OCI-LY3 (cell line): ENCODE data around the gene DLX2.

Experiments used
- H2AFZ ChIP-seq: fragments of 200-600, 300-600 bp; shearing (Covaris generic); 2 replicates; pipeline ENCODE4 v1.6.0; 2014; ENCODE audit warnings: antibody characterized with exemption, low read depth, low read length
- H3K27ac ChIP-seq: fragments of 200-600, 300-600 bp; sonication (generic); 2 replicates; pipeline ENCODE4 v1.5.1; 2014; ENCODE audit warnings: mild to moderate bottlenecking, low read length, moderate library complexity, mixed read lengths
- H3K27me3 ChIP-seq: fragments of 200-600, 300-600 bp; sonication (generic); 2 replicates; pipeline ENCODE4 v1.6.1; 2014; ENCODE audit warnings: low read depth, low read length, mixed read lengths
- H3K36me3 ChIP-seq: fragments of 200-600, 300-600 bp; sonication (generic); replicated peaks from 2 replicates; pipeline ENCODE3; 2014; ENCODE audit warnings: low read depth, low read length, mixed read lengths
- H3K4me1 ChIP-seq: fragments of 300-600, 200-600 bp; sonication (generic); 2 replicates; pipeline ENCODE4 v1.6.1; 2014; ENCODE audit warnings: low read length, mixed read lengths
- H3K4me2 ChIP-seq: fragments of 200-600, 300-600 bp; sonication (generic); 2 replicates; pipeline ENCODE4 v1.6.1; 2014; ENCODE audit warnings: low read length, mixed read lengths
- H3K4me3 ChIP-seq: fragments of 300-600, 200-600 bp; sonication (generic); 2 replicates; pipeline ENCODE4 v1.5.1; 2014; ENCODE audit warnings: antibody characterized with exemption, mild to moderate bottlenecking, low read length, moderate library complexity
- H3K79me2 ChIP-seq: fragments of 300-600, 200-600 bp; shearing (Covaris generic); 2 replicates; pipeline ENCODE4 v1.6.1; 2014; ENCODE audit warnings: mild to moderate bottlenecking, low read length, mixed read lengths
- H3K9ac ChIP-seq: fragments of 300-600, 200-600 bp; shearing (Covaris generic); 2 replicates; pipeline ENCODE4 v1.6.0; 2014; ENCODE audit warnings: mild to moderate bottlenecking, low read length, moderate library complexity
- H3K9me3 ChIP-seq: fragments of 200-600, 300-600 bp; shearing (Covaris generic); 2 replicates; pipeline ENCODE4 v1.6.1; 2014; ENCODE audit warnings: low read length, mixed read lengths; ENCODE audit not compliant: insufficient read depth
- H4K20me1 ChIP-seq: fragments of 200-600, 300-600 bp; sonication (generic); 2 replicates; pipeline ENCODE4 v1.6.1; 2016; ENCODE audit warnings: low read length, mixed read lengths; ENCODE audit not compliant: insufficient read depth
- EZH2phosphoT487 ChIP-seq: fragments of 200-600 bp; shearing (Covaris generic); IDR thresholded peaks from 2 replicates; pipeline ENCODE4 v1.6.1; 2018; ENCODE audit warnings: antibody characterized with exemption, mixed run types, low read depth
- TF ChIP-seq, protein P1 (sequence below): fragments of 200-600, 300-600 bp; sonication (generic); IDR thresholded peaks from 2 replicates; pipeline ENCODE4 v1.5.1; 2014; ENCODE audit warnings: antibody characterized with exemption, low read length, low read depth

Gene DLX2

GRCh38 chr2:172097557-172098131 lies 5.1 kb downstream of the DLX2 start:
- no peak overlapping the region for H3K4me2 ChIP-seq

DNA sequence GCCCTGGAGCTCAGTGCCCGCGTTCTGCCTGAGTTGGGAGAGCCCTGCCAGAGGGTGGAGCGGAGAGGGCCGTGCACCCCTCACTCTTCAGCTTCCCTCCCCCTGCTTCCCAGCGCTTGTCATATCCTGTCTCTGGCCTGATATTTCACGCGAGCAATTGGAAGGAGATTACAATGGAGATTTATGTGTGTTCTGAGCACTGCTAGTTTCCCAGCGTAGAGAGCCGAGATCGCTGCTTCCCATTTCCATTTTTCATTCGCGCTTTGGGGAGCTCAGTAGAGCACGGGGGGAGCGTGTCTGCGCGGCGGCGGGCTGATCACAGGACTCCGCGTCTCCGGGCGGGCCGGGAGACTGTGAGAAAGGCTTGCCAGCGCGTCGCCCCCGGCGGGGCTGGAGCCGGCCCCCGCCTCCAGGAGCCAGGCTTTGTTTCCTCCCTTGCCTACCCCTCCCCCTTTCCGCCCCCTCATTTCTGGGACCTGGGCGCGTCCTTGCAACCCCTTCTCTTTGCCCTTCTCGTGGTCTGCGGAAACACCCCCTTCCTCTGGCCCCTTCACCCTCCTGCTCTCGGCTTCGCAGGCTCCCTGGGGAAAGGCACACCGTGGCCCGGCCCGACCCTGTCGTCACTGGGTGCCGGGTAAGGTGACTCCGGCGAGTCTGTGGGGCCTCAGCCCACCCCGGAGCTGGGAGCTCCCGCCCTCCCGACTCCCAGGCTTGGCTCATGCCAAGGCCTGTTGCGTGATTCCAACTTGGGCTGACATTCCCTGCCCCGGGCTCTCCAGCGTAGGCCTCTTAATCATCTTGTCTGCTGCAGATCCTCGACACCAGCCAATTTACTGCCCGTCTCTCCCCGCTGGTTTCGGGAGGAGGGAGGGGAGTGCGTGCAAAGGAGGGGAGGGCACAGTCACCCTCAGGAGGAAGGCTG lies 5.8 kb downstream of the DLX2 start:
- no peak overlapping the region for H2AFZ ChIP-seq
- no peak for TF ChIP-seq EZH2phosphoT487
- H3K9ac ChIP-seq: no peak overlapping the region
- H3K79me2 ChIP-seq: no peaks in the 10 kb centered on the region
- H3K4me1 ChIP-seq: peaks cover 9% of the 10 kb centered on the region
- no peaks in the 10 kb centered on the region for H3K36me3 ChIP-seq
- H3K27me3 ChIP-seq: 0 out of 2 replicates have a peak, but pooled peaks cover 10% of the 10 kb centered on the region
- no peak overlapping the region for H3K27ac ChIP-seq
- no peaks in the 10 kb centered on the region for H3K9me3 ChIP-seq
- no peaks in the 10 kb centered on the region for H4K20me1 ChIP-seq
- no peak overlapping the region for H3K4me3 ChIP-seq
- H3K4me2 ChIP-seq: no peak overlapping the region

More at GRCh38 chr2:172097557-172098131, 5.1 kb downstream of the DLX2 start:
- Histone ChIP-seq H3K4me3 (no peak overlapping the region), H3K36me3 (no peaks in the 10 kb centered on the region), H3K79me2 (no peaks in the 10 kb centered on the region), H2AFZ (no peak overlapping the region), H3K4me1 (peaks cover 9% of the 10 kb centered on the region), H4K20me1 (no peaks in the 10 kb centered on the region), H3K9me3 (no peaks in the 10 kb centered on the region), H3K9ac (no peak overlapping the region), H3K27ac (no peak overlapping the region), H3K27me3 (0 out of 2 replicates have a peak, but pooled peaks cover 5% of the 10 kb centered on the region)
- TF ChIP-seq, protein P1, sequence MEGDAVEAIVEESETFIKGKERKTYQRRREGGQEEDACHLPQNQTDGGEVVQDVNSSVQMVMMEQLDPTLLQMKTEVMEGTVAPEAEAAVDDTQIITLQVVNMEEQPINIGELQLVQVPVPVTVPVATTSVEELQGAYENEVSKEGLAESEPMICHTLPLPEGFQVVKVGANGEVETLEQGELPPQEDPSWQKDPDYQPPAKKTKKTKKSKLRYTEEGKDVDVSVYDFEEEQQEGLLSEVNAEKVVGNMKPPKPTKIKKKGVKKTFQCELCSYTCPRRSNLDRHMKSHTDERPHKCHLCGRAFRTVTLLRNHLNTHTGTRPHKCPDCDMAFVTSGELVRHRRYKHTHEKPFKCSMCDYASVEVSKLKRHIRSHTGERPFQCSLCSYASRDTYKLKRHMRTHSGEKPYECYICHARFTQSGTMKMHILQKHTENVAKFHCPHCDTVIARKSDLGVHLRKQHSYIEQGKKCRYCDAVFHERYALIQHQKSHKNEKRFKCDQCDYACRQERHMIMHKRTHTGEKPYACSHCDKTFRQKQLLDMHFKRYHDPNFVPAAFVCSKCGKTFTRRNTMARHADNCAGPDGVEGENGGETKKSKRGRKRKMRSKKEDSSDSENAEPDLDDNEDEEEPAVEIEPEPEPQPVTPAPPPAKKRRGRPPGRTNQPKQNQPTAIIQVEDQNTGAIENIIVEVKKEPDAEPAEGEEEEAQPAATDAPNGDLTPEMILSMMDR: no peak
- no peak for TF ChIP-seq EZH2phosphoT487

DNA sequence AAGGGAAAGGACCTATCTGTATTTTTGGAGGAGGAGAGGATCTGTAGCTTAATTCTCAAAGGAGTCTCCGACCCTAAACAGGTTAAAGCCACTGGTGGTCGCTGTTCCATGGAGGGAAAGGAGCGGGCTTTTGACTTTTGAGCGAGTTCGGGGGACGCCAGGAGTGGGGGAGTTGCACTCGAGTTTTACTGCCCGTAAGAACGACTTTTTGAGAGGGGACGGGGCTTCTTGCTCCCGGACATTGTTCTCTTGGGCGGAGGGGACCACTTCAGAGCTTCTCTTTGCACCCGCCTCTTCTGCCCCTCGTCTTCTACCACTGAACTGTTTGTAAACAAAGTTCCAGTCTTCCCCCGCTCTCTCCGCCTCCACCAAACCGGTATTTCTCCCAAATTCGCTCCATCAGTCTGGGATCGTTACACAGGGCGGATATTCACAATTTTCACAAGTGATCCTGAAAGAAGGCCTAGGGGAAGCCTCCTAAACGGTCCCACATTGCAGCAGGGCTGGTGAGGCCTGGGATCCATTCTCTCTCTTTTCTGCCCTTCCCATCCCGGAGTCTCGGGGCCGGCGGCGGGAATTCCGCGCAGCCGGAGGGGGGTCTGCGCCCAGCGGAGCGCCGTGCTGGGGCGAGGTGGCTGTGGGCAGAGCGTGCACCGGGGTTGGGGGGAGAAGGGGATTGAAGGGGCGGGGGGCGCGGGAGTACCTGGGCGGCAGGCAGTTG lies 6.6 kb downstream of the DLX2 start:
- Histone ChIP-seq H3K9ac (no peak overlapping the region), H3K9me3 (no peaks in the 10 kb centered on the region), H3K36me3 (no peaks in the 10 kb centered on the region), H3K79me2 (no peaks in the 10 kb centered on the region), H2AFZ (no peak overlapping the region), H4K20me1 (no peaks in the 10 kb centered on the region), H3K4me1 (peaks cover 9% of the 10 kb centered on the region), H3K4me3 (no peak overlapping the region), H3K4me2 (no peak overlapping the region), H3K27me3 (peaks cover 12% of the 10 kb centered on the region; the same call in 1 of the 2 replicates), H3K27ac (no peak overlapping the region)
- TF ChIP-seq, protein P1: no peak
- no peak for TF ChIP-seq EZH2phosphoT487

DNA sequence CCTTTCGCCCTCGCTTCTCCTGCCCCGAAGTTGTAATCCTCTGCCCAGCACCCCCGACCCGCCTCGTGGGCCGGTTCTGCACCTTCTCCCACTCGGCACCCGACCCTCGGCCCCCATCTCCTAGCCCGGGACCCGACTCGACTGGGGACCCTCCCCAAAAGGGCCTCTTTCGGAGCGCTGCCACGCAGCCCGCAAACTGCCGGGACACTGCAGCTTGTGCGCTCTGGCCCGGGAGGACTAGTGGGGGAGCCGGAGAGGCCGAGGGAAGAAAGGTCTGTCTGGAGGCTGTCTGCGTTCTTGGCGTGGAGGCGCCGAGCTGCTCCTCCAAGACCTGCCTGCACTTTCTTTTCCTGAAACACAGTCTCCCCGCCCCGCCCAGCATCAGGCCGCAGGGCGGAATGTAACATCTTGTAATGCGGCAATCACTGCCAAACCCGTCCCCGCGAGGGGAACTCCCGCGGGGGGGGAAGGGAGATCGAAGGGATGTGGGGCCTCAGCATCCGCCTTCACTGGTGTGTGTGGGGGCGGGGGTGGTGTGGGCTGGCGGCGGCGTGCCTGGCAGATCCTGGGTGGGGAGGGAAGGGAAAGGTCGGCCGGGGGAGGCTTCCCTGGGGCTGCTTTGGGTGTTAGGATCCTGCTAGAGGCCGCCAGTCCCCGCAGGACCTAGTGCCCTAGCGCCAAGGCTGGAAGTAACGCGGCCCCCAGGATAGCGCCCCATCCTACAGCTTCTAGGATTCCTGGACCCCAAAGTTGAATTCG lies 7.4 kb downstream of the DLX2 start:
- no peaks in the 10 kb centered on the region for H3K9me3 ChIP-seq
- H3K9ac ChIP-seq: no peak overlapping the region
- H3K27me3 ChIP-seq: peaks cover 12% of the 10 kb centered on the region; the same call in 1 of the 2 replicates

More for the DNA sequence above, 7.4 kb downstream of the DLX2 start:
- Histone ChIP-seq H4K20me1 (no peaks in the 10 kb centered on the region), H3K27ac (no peak overlapping the region), H3K36me3 (no peaks in the 10 kb centered on the region), H3K4me1 (peaks cover 9% of the 10 kb centered on the region), H3K4me3 (no peak overlapping the region), H2AFZ (no peak overlapping the region), H3K79me2 (no peaks in the 10 kb centered on the region), H3K4me2 (no peak overlapping the region)
- no peak for TF ChIP-seq EZH2phosphoT487
- TF ChIP-seq, protein P1: no peak
